ENCODE measurements around the gene CABCOCO1. TPM values are rescaled to one million over a fixed set of nuclear protein-coding genes. Genes with fewer than 3 reads are reported as not detected.

The CABCOCO1 gene, protein sequence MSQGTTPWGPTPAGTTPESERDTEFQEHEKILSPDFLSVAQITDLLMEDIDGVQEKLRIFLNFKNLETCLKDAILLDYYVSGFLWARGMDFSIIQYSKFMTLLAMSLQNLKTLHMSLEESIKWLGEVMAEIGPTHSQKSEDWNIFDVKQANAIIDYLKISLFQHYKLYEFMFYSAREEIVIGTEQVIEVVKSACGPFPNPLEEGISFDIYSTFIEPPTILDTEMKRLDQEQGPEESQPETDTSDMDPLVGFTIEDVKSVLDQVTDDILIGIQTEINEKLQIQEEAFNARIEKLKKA
- not detected in 2 replicates for total RNA-seq (2011; cell fraction: chromatin; rRNA removed; ENCODE audit: low replicate concordance)
- total RNA-seq (2011; cell fraction: nucleolus; rRNA removed) = not detected in 2 replicates
- not detected in 2 replicates for total RNA-seq (2011; cell fraction: nucleoplasm; rRNA removed)
- total RNA-seq (2014; rRNA removed) (not detected in 2 replicates), total RNA-seq (2014; rRNA removed; fragmentation: Illumina TruSeq; extraction: Trizol) (not detected in 2 replicates), total RNA-seq (2015; rRNA removed; fragmentation: Illumina TruSeq; extraction: Trizol) (not detected in 2 replicates), total RNA-seq (2021) (not detected in 2 replicates), polyA plus RNA-seq (2011; rRNA removed) (not detected in 2 replicates), polyA plus RNA-seq (2014; fragmentation: Illumina TruSeq; extraction: Trizol) (not detected in 2 replicates), polyA plus RNA-seq (2014; fragmentation: Nextera tagmentation; extraction: Ambion mirVana) (under 1 TPM in 1 of 2 experiments, not detected in 1; 0.04 TPM), polyA plus RNA-seq (2014; rRNA removed) (not detected in 2 replicates), polyA minus RNA-seq (2011; rRNA and poly(A)+ RNA removed) (not detected in 2 replicates), Bru-seq, nascent RNA (percentile 12 among the genes with signal in this experiment), BruChase-seq, experiment 1, labeled RNA remaining after a 2-hour chase (percentile 5 among the genes with signal in this experiment), BruChase-seq, experiment 2, labeled RNA remaining after a 6-hour chase (percentile 4 among the genes with signal in this experiment)
- polyA plus RNA-seq (2011; cell fraction: cytosol; rRNA removed) = not detected in 2 replicates
- polyA plus RNA-seq (2011; cell fraction: nucleus; rRNA removed) = not detected in 2 replicates
- polyA plus RNA-seq (2012) = not detected in 2 replicates
- polyA minus RNA-seq (2011; cell fraction: cytosol; rRNA and poly(A)+ RNA removed) = not detected in 2 replicates
- polyA minus RNA-seq (2011; cell fraction: nucleus; rRNA and poly(A)+ RNA removed) = 0.22 TPM in 1 of 2 replicates, not detected in the other
- long read RNA-seq, experiment 1, partial matches to known transcripts = 0 of 1 reads
- long read RNA-seq, experiment 1, other reads (novel, unspliced or antisense) = 1 of 1 reads
- long read RNA-seq, experiment 2 = 0 reads
- long read RNA-seq, experiment 3 = 0 reads

- in situ Hi-C loops (cut with MboI) (no loop called here), intact Hi-C loops (cut with micrococcal nuclease) (no loop called here)
- FAIRE-seq (no peak), DNase-seq (ENCODE audit: extremely low read depth in 1 of 4, low spot score in 3 of 4) (no peak), ATAC-seq (no peak)
- Histone ChIP-seq H3K79me2 (ENCODE audit: control insufficient read depth, insufficient read depth, low read length) (no peaks in the 10 kb centered on the region), H3K27ac (ENCODE audit: extremely low read depth, low read depth, low read length) (no peak within 1 kb of the TSS), H3K27me3 (ENCODE audit: control insufficient read depth in 2 of 2, insufficient read depth in 2 of 2, low read length in 2 of 2) (no peaks in the 10 kb centered on the region), H2AFZ (ENCODE audit: low read depth, low read length) (no peak within 1 kb of the TSS), H3K4me1 (replicated peaks in 1 of 2; ENCODE audit: control insufficient read depth in 2 of 2, insufficient read depth in 2 of 2, low read length in 2 of 2) (peaks cover 0 to 5% of the 10 kb centered on the region in 2 experiments; a peak in 1 of 5 replicates), H3K9ac (ENCODE audit: insufficient read depth in 1 of 2, low read depth in 2 of 2, low read length in 2 of 2) (no peak within 1 kb of the TSS), H3K4me2 (ENCODE audit: insufficient read depth, low read length) (no peak within 1 kb of the TSS), H4K20me1 (replicated peaks; ENCODE audit: control insufficient read depth, insufficient read depth, low read length) (no peaks in the 10 kb centered on the region), H3K9me1 (ENCODE audit: control insufficient read depth, insufficient read depth, low read length) (no peaks in the 10 kb centered on the region), H3K9me3 (replicated peaks; ENCODE audit: control insufficient read depth, insufficient read depth, low read depth, low read length) (no peaks in the 10 kb centered on the region), H3K4me3 (no peak within 1 kb of the TSS), H3K36me3 (ENCODE audit: control insufficient read depth, insufficient read depth, low read length) (no peaks in the 10 kb centered on the region)
- ChIA-PET POLR2A (no interaction called here), CTCF (ENCODE audit: low intra/inter-chr PET ratio) (no interaction called here)
- TF ChIP-seq SRSF7 (optimal IDR thresholded peaks at IDR 0.05; ENCODE audit: low read depth, low read length) (peak; percentile 48), FOS (IDR thresholded peaks at IDR 0.05; ENCODE audit: extremely low read depth, insufficient read length) (no peak), PCBP1 (IDR thresholded peaks at IDR 0.05; ENCODE audit: low read depth, low read length, poor library complexity, severe bottlenecking) (peak; percentile 31), ZBTB33 (CRISPR knock-in tag; IDR thresholded peaks at IDR 0.05) (peak; percentile 60; the same call in 1 of the 2 replicates), ZC3H4 (CRISPR knock-in tag; IDR thresholded peaks at IDR 0.05; ENCODE audit: borderline replicate concordance) (no peak)
- 67% methylated on average over 38 of the region's 51 CpGs for WGBS (ENCODE audit: insufficient coverage, low coverage, missing lambda C conversion rate)
- no TSS peak for BruUV-seq (replicated peaks)
Observed at GRCh38 chr10:61662794-61663259, at the start of gene CABCOCO1. CABCOCO1 (plus strand) TSS chr10:61662929; CDS start chr10:61662973, 44 bp downstream.

Measured in K562 (cell line).